IMR-90 (cell line): ENCODE results near the gene GBX2. TPM values are rescaled to one million over a fixed set of nuclear protein-coding genes. Genes with fewer than 3 reads are reported as not detected.

Experiments used
- ATAC-seq: fragments of 200-7000 bp; cut with Tn5 transposase; 2 replicates; pipeline ENCODE4 v1.9.1; 2020; ENCODE audit warnings: low read depth, mild to moderate bottlenecking, moderate library complexity
- BruUV-seq: library from RNA; stranded (reverse); fragments of 400-500 nt; replicated peaks from 2 replicates; lab custom pipeline; 2021; lab: Mats Ljungman, UMichigan
- CTCF ChIA-PET: fragments of 300-600 bp; formaldehyde crosslinking; extraction: SDS; loops from one replicate; lab custom pipeline; 2021; ENCODE audit warnings: antibody characterized with exemption; lab: Yijun Ruan, JAX
- POLR2A ChIA-PET: fragments of 300-600 bp; sonication (Branson Sonifier 250); formaldehyde crosslinking; loops from one replicate; lab custom pipeline; 2022; ENCODE audit warnings: antibody characterized with exemption; ENCODE audit not compliant: unreplicated experiment; lab: Charles Lee
- DNase-seq: peaks from one replicate; pipeline ENCODE4 v3.0.0; 2013
- H2AFZ ChIP-seq: replicated peaks from 2 replicates; pipeline ENCODE3; 2013; ENCODE audit warnings: low read length, mild to moderate bottlenecking; ENCODE audit not compliant: poor library complexity
- H2AK5ac ChIP-seq: 2 replicates; pipeline ENCODE4 v1.6.1; 2013; ENCODE audit warnings: low read depth, low read length, inconsistent platforms
- H2AK9ac ChIP-seq: replicated peaks from 2 replicates; pipeline ENCODE3; 2013; ENCODE audit warnings: mild to moderate bottlenecking, low read depth, low read length, moderate library complexity; ENCODE audit not compliant: poor library complexity
- H2BK120ac ChIP-seq: 2 replicates; pipeline ENCODE4 v1.6.1; 2013; ENCODE audit warnings: low read depth, low read length, inconsistent platforms
- H2BK15ac ChIP-seq: 3 replicates; pipeline ENCODE4 v1.6.1; 2013; ENCODE audit warnings: low read depth, low read length, inconsistent platforms
- H2BK20ac ChIP-seq: 2 replicates; pipeline ENCODE4 v1.6.1; 2013; ENCODE audit warnings: low read depth, mild to moderate bottlenecking, inconsistent platforms, low read length, moderate library complexity
- H2BK5ac ChIP-seq: 2 replicates; pipeline ENCODE4 v1.6.1; 2013; ENCODE audit warnings: mild to moderate bottlenecking, low read depth, low read length, inconsistent platforms; ENCODE audit not compliant: poor library complexity, severe bottlenecking
- H3K14ac ChIP-seq: replicated peaks from 2 replicates; pipeline ENCODE4 v1.6.1; 2013; ENCODE audit warnings: low read depth, low read length, inconsistent platforms
- H3K18ac ChIP-seq: 2 replicates; pipeline ENCODE4 v1.6.1; 2013; ENCODE audit warnings: low read depth, low read length, control low read depth
- H3K23ac ChIP-seq: 2 replicates; pipeline ENCODE4 v1.6.1; 2013; ENCODE audit warnings: low read depth, low read length, inconsistent platforms
- H3K27ac ChIP-seq: 2 replicates; pipeline ENCODE4 v1.5.1; 2013; ENCODE audit warnings: mild to moderate bottlenecking, control low read depth, low read length; ENCODE audit not compliant: insufficient read depth
- H3K27me3 ChIP-seq: 2 replicates; pipeline ENCODE4 v1.6.1; 2013; ENCODE audit warnings: low read length; ENCODE audit not compliant: control insufficient read depth, insufficient read depth
- H3K36me3 ChIP-seq: 2 replicates; pipeline ENCODE4 v1.6.1; 2013; ENCODE audit warnings: low read length, mixed read lengths; ENCODE audit not compliant: control insufficient read depth, insufficient read depth
- H3K4ac ChIP-seq: 2 replicates; pipeline ENCODE4 v1.6.1; 2013; ENCODE audit warnings: low read depth, low read length, inconsistent platforms
- H3K4me1 ChIP-seq: 2 replicates; pipeline ENCODE4 v1.6.1; 2013; ENCODE audit warnings: low read length, mixed read lengths; ENCODE audit not compliant: control insufficient read depth, insufficient read depth
- H3K4me2 ChIP-seq: 2 replicates; pipeline ENCODE4 v1.6.1; 2013; ENCODE audit warnings: low read depth, mild to moderate bottlenecking, control low read depth, low read length, moderate library complexity
- H3K4me3 ChIP-seq: 2 replicates; pipeline ENCODE4 v1.5.1; 2013; ENCODE audit warnings: low read depth, mild to moderate bottlenecking, control low read depth, low read length, moderate library complexity; ENCODE audit not compliant: insufficient read depth
- H3K56ac ChIP-seq: 2 replicates; pipeline ENCODE4 v1.6.1; 2013; ENCODE audit warnings: low read length, inconsistent platforms; ENCODE audit not compliant: insufficient read depth; ENCODE audit errors: extremely low read depth
- H3K79me1 ChIP-seq, 2 experiments: 2 replicates each; pipeline ENCODE4 v1.6.1; 2013; ENCODE audit warnings: low read length in 2 of 2, inconsistent platforms in 1 of 2, low read depth in 1 of 2
- H3K9ac ChIP-seq: 2 replicates; pipeline ENCODE4 v1.6.1; 2013; ENCODE audit warnings: low read depth, low read length, control low read depth
- H3K9me1 ChIP-seq: 2 replicates; pipeline ENCODE4 v1.6.1; 2013; ENCODE audit warnings: low read length, inconsistent platforms; ENCODE audit not compliant: insufficient read depth
- H3K9me3 ChIP-seq: 2 replicates; pipeline ENCODE4 v1.6.1; 2013; ENCODE audit warnings: low read length; ENCODE audit not compliant: control insufficient read depth, insufficient read depth
- H4K20me1 ChIP-seq: 2 replicates; pipeline ENCODE4 v1.6.1; 2013; ENCODE audit warnings: low read length, inconsistent platforms; ENCODE audit not compliant: insufficient read depth
- H4K5ac ChIP-seq: 2 replicates; pipeline ENCODE4 v1.6.1; 2013; ENCODE audit warnings: mild to moderate bottlenecking, low read depth, low read length, control low read depth
- H4K8ac ChIP-seq, 2 experiments: 2 replicates each; pipeline ENCODE4 v1.6.1; 2013; ENCODE audit warnings: low read depth in 2 of 2, low read length in 2 of 2, control low read depth in 1 of 2, inconsistent platforms in 1 of 2
- H4K91ac ChIP-seq: 2 replicates; pipeline ENCODE4 v1.6.1; 2013; ENCODE audit warnings: low read depth, low read length, inconsistent platforms; ENCODE audit not compliant: insufficient read depth
- BHLHE40 ChIP-seq: fragments of 150-350 bp; IDR thresholded peaks from 2 replicates; pipeline ENCODE4 v1.6.1; 2016; ENCODE audit warnings: mild to moderate bottlenecking, low read depth, low read length
- CEBPB ChIP-seq: IDR thresholded peaks from 2 replicates; pipeline ENCODE4 v1.6.1; 2012; ENCODE audit warnings: low read depth, low read length, improper control_type of control experiment
- CHD1 ChIP-seq: IDR thresholded peaks from 2 replicates; pipeline ENCODE4 v1.6.1; 2012; ENCODE audit warnings: low read depth, low read length, improper control_type of control experiment
- FOS ChIP-seq: fragments of 150-350 bp; IDR thresholded peaks from 2 replicates; pipeline ENCODE4 v1.6.1; 2016; ENCODE audit warnings: low read depth, low read length
- MAFK ChIP-seq: IDR thresholded peaks from 2 replicates; pipeline ENCODE4 v1.6.1; 2012; ENCODE audit warnings: low read depth, low read length, improper control_type of control experiment
- MAZ ChIP-seq: IDR thresholded peaks from 2 replicates; pipeline ENCODE4 v1.6.1; 2012; ENCODE audit warnings: low read depth, mild to moderate bottlenecking, low read length, improper control_type of control experiment, moderate library complexity, borderline replicate concordance
- MXI1 ChIP-seq: IDR thresholded peaks from 2 replicates; pipeline ENCODE4 v1.6.1; 2012; ENCODE audit warnings: low read depth, mild to moderate bottlenecking, low read length, moderate library complexity, borderline replicate concordance
- NFE2L2 ChIP-seq: fragments of 150-350 bp; IDR thresholded peaks from 2 replicates; pipeline ENCODE4 v1.6.1; 2016; ENCODE audit warnings: low read depth, mild to moderate bottlenecking, low read length
- POLR2A ChIP-seq: IDR thresholded peaks from 2 replicates; pipeline ENCODE4 v1.6.1; 2012; ENCODE audit warnings: mild to moderate bottlenecking, low read depth, low read length
- RAD21 ChIP-seq: IDR thresholded peaks from 2 replicates; pipeline ENCODE4 v1.6.1; 2012; ENCODE audit warnings: low read length, improper control_type of control experiment
- RCOR1 ChIP-seq: IDR thresholded peaks from 2 replicates; pipeline ENCODE4 v1.6.1; 2012; ENCODE audit warnings: mild to moderate bottlenecking, low read length, improper control_type of control experiment; ENCODE audit not compliant: insufficient replicate concordance
- RFX5 ChIP-seq: IDR thresholded peaks from 2 replicates; pipeline ENCODE4 v1.8.0; 2012; ENCODE audit warnings: low read depth, mild to moderate bottlenecking, low read length, moderate library complexity
- SMC3 ChIP-seq: fragments of 150-350 bp; IDR thresholded peaks from 2 replicates; pipeline ENCODE4 v1.6.1; 2016; ENCODE audit warnings: low read depth, mild to moderate bottlenecking, antibody characterized with exemption, low read length, moderate library complexity
- WGBS, 2 experiments: methylation state at CpG; one replicate each; pipeline versions ENCODE4 v1.1.5 to v1.1.7; 2013; ENCODE audit warnings: missing lambda C conversion rate in 2 of 2; ENCODE audit not compliant: insufficient read length in 1 of 2; ENCODE audit errors: extremely low coverage in 2 of 2; 5-methylcytosine and 5-hydroxymethylcytosine counted together
- dilution Hi-C: fragments of 300-500 bp; cut with HindIII; formaldehyde crosslinking; loops from one replicate; pipeline ENCODE4 v1.14.3; 2018; ENCODE audit warnings: low sequenced_read_pairs; ENCODE audit not compliant: unreplicated experiment
- in situ Hi-C: fragments of 300-500 bp; cut with MboI; formaldehyde crosslinking; loops from 3 replicates; pipeline ENCODE4 v1.14.3; 2019; ENCODE audit warnings: low sequenced_read_pairs, inconsistent platforms, mixed read lengths
- intact Hi-C: fragments of 100-400 bp; cut with micrococcal nuclease; formaldehyde crosslinking; loops from 2 replicates; pipeline ENCODE4 v1.10.0; 2022
- polyA plus RNA-seq, 3 experiments: library from polyadenylated mRNA; depleted of rRNA; stranded (reverse); fragments of >200 nt; gene quantifications; 2 replicates each; pipeline ENCODE4 v1.2.3, GENCODE V29; 2012; ENCODE audit warnings: low replicate concordance in 1 of 3
- total RNA-seq: library from RNA; depleted of rRNA; stranded (reverse); fragments of >200 nt; gene quantifications from 2 replicates; pipeline ENCODE4 v1.2.3, GENCODE V29; 2012
- TF ChIP-seq, protein P1 (sequence below): fragments of 150-350 bp; IDR thresholded peaks from 2 replicates; pipeline ENCODE4 v1.6.1; 2016; ENCODE audit warnings: low read depth, mild to moderate bottlenecking, low read length, moderate library complexity, borderline replicate concordance
- TF ChIP-seq, protein P2 (sequence below): fragments of 150-350 bp; IDR thresholded peaks from 2 replicates; pipeline ENCODE4 v1.6.1; 2017; ENCODE audit warnings: mild to moderate bottlenecking, antibody characterized with exemption, low read length, low read depth
- TF ChIP-seq, protein P3 (sequence below): conservative IDR thresholded peaks from 2 replicates; pipeline ENCODE4 v1.5.1; 2012; ENCODE audit warnings: mild to moderate bottlenecking, low read depth, low read length, improper control_type of control experiment

The GBX2 gene
- total and polyA plus RNA-seq, 2 of the 4 experiments (the other 2 are of a cell fraction) = 0.10 TPM; not detected in 1

- BruUV-seq = no TSS peak
- Histone ChIP-seq H2BK20ac (no peak overlapping the region), H2BK15ac (no peak overlapping the region), H4K20me1 (no peaks in the 10 kb centered on the region), H4K91ac (no peak overlapping the region), H3K27ac (no peak overlapping the region), H2BK120ac (no peak overlapping the region), H2AK5ac (no peak overlapping the region), H3K4me1 (peaks cover under 1% of the 10 kb centered on the region; the same call in 1 of the 2 replicates), H2AFZ (no peak overlapping the region), H3K27me3 (peaks cover 9% of the 10 kb centered on the region; the same call in 1 of the 2 replicates), H3K9me3 (peaks cover 3% of the 10 kb centered on the region; the same call in 1 of the 2 replicates), H3K4ac (no peak overlapping the region), H4K8ac (no peak overlapping the region), H3K56ac (no peak overlapping the region), H3K4me2 (no peak overlapping the region), H3K18ac (no peak overlapping the region), H3K4me3 (no peak overlapping the region), H3K79me1 (no peaks in the 10 kb centered on the region), H3K36me3 (no peaks in the 10 kb centered on the region), H2BK5ac (no peak overlapping the region), H3K23ac (no peak overlapping the region), H4K5ac (no peak overlapping the region), H3K14ac (no peak overlapping the region), H2AK9ac (no peak overlapping the region), H3K9me1 (no peaks in the 10 kb centered on the region), H3K9ac (no peak overlapping the region)
- in situ Hi-C loops (no loop called here), dilution Hi-C loops (loop anchor here (25.0 kb wide), 1 partner anchor 397 kb away; no protein-coding TSS in a partner anchor), intact Hi-C loops (loop anchor here (5.0 kb wide), 1 partner anchor 878 kb away; no protein-coding TSS in a partner anchor)
- DNase-seq (no peak), ATAC-seq (no peak)
- 80% methylated on average over 1 of the region's 4 CpGs; no CpG with 5 or more reads in 1 of the 2 experiments for WGBS, 2 experiments
- ChIA-PET CTCF (interaction anchor here (0.6 kb wide), 1 partner anchor 271 kb away, joined by 8 read pairs; no protein-coding TSS in a partner anchor), POLR2A (no interaction called here)
- TF ChIP-seq BHLHE40 (no peak), MAZ (no peak), MAFK (no peak), NFE2L2 (no peak), RCOR1 (no peak), RFX5 (no peak), MXI1 (no peak), FOS (no peak), SMC3 (no peak), POLR2A (no peak), CEBPB (no peak), CHD1 (no peak), RAD21 (no peak)
- TF ChIP-seq, protein P1, sequence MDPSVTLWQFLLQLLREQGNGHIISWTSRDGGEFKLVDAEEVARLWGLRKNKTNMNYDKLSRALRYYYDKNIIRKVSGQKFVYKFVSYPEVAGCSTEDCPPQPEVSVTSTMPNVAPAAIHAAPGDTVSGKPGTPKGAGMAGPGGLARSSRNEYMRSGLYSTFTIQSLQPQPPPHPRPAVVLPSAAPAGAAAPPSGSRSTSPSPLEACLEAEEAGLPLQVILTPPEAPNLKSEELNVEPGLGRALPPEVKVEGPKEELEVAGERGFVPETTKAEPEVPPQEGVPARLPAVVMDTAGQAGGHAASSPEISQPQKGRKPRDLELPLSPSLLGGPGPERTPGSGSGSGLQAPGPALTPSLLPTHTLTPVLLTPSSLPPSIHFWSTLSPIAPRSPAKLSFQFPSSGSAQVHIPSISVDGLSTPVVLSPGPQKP = no peak
- TF ChIP-seq, protein P2, sequence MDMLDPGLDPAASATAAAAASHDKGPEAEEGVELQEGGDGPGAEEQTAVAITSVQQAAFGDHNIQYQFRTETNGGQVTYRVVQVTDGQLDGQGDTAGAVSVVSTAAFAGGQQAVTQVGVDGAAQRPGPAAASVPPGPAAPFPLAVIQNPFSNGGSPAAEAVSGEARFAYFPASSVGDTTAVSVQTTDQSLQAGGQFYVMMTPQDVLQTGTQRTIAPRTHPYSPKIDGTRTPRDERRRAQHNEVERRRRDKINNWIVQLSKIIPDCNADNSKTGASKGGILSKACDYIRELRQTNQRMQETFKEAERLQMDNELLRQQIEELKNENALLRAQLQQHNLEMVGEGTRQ = no peak
- TF ChIP-seq, protein P3, sequence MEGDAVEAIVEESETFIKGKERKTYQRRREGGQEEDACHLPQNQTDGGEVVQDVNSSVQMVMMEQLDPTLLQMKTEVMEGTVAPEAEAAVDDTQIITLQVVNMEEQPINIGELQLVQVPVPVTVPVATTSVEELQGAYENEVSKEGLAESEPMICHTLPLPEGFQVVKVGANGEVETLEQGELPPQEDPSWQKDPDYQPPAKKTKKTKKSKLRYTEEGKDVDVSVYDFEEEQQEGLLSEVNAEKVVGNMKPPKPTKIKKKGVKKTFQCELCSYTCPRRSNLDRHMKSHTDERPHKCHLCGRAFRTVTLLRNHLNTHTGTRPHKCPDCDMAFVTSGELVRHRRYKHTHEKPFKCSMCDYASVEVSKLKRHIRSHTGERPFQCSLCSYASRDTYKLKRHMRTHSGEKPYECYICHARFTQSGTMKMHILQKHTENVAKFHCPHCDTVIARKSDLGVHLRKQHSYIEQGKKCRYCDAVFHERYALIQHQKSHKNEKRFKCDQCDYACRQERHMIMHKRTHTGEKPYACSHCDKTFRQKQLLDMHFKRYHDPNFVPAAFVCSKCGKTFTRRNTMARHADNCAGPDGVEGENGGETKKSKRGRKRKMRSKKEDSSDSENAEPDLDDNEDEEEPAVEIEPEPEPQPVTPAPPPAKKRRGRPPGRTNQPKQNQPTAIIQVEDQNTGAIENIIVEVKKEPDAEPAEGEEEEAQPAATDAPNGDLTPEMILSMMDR = no peak
Measured at GRCh38 chr2:236184701-236185100, 16.5 kb upstream of the GBX2 start.
